GM19468 (cell line): ENCODE data around the gene SIT1.

Source experiments
- ATAC-seq: cut with Tn5 transposase; IDR thresholded peaks from one replicate; pipeline ENCODE4 v1.9.1; 2021; ENCODE audit warnings: mild to moderate bottlenecking, moderate library complexity, moderate number of reproducible peaks; ENCODE audit not compliant: unreplicated experiment; ENCODE audit errors: extremely low read depth

The SIT1 gene

DNA sequence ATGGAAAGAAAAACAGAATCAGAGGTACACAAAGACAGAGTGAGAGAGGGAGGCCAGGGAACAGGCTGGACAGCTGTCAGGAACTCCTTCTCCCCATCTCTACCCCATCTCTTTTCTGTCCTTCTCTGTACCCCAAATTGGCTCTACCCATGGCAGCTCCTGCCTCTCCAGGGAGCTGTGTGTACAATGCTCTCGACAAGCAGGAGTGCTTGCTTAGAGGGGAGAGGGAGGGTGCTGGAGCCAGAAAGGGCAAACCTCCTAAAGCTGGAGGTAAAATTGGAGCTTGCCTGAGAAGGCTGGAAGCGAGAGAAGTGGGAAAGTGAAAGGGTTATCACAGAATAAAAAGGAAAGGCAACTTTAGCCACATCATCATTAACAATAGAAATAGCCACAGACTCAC, 32.6 kb upstream of the SIT1 start:
- no peak for ATAC-seq

DNA sequence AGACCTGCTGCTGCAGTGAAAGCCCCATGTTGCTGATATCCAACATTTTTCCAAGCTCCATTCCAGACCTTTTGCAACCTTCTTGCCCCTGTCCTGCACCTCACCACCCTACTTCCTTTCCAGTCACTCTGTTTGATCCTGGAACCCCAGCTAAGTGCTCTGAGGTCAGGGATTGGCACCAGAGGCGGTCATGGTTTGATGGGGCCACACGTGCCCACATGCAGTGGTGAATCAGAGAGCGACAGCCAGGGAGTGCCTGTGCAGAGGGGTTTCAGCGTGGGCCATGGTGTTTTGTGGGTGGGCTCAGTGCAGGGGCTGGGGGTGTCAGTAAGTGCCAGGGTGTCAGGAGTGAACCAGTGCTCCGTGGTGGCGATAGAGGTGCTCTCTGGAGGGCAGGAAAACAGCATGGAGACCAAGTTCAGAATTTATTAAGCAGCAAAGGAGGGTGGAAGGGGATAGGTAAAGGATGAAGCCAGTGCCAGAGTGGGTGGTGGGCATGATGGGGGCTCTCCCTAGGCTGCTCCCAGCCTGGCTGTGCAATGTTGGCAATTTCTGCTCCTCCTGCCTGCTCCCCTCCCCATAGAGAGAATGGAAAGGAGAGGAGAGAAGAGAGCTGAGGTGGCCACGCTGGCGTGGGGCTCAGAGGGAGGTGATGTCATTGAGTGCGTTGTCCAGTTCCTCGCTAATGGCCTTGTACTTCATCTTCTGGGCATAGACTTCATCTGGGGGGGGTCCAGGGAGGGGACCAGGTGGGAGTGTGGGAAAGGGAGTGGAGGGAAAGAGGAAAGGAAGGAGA, 32.0 kb upstream of the SIT1 start:
- no peak for ATAC-seq

DNA sequence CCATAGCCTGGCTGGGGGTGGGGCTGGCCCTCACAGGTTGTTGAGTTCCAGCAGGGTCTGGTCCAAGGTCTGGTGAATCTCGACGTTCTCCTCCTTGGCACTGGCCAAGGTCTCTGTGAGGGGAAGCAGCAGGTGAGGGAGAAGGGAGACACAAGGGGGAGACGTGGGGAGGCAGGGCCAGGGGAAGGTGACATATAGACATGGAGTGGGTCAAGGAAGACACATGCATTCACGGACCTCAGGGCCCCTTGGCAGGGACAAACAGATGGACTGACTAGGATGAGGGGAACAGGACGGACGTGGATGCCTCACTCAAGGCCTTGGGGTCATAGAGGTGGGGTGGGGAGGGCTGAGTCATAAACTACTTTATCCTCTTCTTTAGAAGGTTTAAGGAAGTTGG, 31.3 kb upstream of the SIT1 start:
- no peak for ATAC-seq

DNA sequence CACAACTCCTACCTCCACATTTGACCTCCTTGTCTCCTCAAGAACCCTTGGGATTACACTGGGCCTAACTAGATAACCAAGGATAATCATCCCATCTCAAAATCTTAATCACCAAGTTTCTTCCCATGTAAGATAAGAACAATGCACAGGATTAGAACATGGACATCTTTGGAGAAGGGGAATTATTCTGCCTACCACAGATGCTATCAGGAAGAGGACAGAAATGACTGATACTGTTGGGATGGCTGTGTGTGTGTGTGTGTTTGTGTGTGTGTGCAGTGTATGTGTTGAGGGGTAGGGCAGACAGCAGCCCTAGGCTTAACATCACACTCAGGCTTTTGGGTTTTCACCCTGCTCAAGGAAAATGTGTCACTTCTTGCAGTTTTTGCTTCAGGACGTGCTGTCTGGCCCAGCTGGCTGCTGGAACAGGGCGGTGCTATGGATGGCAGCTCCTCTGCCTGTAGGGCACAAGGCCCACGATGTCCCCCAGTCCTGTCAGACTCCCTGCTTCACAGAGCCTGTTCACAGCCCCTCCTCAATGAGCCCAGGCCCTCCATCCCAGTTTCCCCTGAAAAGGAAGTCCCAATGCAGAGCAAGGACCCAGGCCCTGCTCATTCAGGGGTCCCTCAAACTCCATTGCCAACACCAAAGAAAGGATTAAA, 30.7 kb upstream of the SIT1 start:
- no peak for ATAC-seq

DNA sequence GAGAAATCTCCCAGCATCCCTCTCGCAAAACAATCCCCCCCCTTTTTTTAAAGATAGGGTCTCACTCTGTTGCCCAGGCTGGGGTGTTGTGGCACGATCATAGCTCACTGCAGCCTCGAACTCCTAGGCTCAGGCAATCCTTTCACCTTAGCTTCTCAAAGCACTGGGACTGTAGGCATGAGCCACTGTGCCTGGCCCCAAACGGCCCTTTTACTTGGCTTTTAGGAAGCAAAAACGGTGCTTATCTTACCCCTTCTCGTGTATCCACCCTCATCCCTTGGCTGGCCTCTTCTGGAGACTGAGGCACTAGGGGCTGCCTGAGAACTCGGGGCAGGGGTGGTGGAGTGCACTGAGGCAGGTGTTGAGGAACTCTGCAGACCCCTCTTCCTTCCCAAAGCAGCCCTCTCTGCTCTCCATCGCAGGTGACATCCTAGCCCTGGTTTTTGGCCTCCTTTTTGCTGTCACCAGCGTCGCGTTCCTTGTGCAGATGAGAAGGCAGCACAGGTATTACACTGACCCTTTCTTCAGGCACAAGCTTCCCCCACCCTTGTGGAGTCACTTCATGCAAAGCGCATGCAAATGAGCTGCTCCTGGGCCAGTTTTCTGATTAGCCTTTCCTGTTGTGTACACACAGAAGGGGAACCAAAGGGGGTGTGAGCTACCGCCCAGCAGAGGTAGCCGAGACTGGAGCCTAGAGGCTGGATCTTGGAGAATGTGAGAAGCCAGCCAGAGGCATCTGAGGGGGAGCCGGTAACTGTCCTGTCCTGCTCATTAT, 29.8 kb upstream of the SIT1 start:
- ATAC-seq, result no peak

DNA sequence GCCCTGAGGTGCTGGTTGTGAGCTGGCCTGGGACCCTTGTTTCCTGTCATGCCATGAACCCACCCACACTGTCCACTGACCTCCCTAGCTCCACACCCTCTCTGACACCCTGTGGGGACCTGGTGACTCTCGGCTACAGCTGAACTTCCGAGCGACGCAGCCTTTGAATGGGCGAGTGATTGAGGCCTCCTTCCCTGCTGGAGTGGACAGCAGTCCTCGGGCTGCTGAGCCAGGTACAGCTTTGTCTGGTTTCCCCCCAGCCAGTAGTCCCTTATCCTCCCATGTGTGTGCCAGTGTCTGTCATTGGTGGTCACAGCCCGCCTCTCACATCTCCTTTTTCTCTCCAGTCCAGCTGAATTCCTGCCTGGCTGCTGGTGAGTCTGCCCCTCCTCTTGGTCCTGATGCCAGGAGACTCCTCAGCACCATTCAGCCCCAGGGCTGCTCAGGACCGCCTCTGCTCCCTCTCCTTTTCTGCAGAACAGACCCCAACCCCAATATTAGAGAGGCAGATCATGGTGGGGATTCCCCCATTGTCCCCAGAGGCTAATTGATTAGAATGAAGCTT, 29.1 kb upstream of the SIT1 start:
- no peak for ATAC-seq

DNA sequence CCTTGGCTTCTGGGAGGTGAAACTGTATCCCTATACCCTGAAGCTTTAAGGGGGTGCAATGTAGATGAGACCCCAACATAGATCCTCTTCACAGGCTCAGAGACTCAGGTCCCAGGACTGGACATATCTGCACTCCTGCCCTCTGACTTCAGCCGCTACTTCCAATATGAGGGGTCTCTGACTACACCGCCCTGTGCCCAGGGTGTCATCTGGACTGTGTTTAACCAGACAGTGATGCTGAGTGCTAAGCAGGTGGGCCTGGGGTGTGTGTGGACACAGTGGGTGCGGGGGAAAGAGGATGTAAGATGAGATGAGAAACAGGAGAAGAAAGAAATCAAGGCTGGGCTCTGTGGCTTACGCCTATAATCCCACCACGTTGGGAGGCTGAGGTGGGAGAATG, 28.4 kb upstream of the SIT1 start:
- ATAC-seq, result no peak

DNA sequence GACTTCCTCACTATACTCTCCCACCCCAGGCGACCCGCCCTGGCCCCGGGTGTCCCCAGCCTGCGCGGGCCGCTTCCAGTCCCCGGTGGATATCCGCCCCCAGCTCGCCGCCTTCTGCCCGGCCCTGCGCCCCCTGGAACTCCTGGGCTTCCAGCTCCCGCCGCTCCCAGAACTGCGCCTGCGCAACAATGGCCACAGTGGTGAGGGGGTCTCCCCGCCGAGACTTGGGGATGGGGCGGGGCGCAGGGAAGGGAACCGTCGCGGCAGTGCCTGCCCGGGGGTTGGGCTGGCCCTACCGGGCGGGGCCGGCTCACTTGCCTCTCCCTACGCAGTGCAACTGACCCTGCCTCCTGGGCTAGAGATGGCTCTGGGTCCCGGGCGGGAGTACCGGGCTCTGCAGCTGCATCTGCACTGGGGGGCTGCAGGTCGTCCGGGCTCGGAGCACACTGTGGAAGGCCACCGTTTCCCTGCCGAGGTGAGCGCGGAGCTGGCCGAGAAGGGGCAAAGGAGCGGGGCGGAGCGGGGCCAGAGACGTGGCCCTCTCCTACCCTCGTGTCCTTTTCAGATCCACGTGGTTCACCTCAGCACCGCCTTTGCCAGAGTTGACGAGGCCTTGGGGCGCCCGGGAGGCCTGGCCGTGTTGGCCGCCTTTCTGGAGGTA, 25.1 kb upstream of the SIT1 start:
- no peak for ATAC-seq

DNA sequence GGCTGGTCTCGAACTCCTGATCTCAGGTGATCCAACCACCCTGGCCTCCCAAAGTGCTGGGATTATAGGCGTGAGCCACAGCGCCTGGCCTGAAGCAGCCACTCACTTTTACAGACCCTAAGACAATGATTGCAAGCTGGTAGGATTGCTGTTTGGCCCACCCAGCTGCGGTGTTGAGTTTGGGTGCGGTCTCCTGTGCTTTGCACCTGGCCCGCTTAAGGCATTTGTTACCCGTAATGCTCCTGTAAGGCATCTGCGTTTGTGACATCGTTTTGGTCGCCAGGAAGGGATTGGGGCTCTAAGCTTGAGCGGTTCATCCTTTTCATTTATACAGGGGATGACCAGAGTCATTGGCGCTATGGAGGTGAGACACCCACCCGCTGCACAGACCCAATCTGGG, 24.5 kb upstream of the SIT1 start:
- no peak for ATAC-seq

DNA sequence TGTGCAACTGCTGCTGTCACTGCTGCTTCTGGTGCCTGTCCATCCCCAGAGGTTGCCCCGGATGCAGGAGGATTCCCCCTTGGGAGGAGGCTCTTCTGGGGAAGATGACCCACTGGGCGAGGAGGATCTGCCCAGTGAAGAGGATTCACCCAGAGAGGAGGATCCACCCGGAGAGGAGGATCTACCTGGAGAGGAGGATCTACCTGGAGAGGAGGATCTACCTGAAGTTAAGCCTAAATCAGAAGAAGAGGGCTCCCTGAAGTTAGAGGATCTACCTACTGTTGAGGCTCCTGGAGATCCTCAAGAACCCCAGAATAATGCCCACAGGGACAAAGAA, 23.3 kb upstream of the SIT1 start:
- no peak for ATAC-seq

DNA sequence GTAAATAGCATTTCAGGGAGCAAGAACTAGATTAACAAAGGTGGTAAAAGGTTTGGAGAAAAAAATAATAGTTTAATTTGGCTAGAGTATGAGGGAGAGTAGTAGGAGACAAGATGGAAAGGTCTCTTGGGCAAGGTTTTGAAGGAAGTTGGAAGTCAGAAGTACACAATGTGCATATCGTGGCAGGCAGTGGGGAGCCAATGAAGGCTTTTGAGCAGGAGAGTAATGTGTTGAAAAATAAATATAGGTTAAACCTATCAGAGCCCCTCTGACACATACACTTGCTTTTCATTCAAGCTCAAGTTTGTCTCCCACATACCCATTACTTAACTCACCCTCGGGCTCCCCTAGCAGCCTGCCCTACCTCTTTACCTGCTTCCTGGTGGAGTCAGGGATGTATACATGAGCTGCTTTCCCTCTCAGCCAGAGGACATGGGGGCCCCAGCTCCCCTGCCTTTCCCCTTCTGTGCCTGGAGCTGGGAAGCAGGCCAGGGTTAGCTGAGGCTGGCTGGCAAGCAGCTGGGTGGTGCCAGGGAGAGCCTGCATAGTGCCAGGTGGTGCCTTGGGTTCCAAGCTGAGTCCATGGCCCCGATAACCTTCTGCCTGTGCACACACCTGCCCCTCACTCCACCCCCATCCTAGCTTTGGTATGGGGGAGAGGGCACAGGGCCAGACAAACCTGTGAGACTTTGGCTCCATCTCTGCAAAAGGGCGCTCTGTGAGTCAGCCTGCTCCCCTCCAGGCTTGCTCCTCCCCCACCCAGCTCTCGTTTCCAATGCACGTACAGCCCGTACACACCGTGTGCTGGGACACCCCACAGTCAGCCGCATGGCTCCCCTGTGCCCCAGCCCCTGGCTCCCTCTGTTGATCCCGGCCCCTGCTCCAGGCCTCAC, 22.6 kb upstream of the SIT1 start, which contains the start of gene CA9:
Gene CA9 (plus strand): TSS at position 797 of the 893 bp plus-strand sequence. CDS start 32 bp downstream, at position 829.
- no peak for ATAC-seq

DNA sequence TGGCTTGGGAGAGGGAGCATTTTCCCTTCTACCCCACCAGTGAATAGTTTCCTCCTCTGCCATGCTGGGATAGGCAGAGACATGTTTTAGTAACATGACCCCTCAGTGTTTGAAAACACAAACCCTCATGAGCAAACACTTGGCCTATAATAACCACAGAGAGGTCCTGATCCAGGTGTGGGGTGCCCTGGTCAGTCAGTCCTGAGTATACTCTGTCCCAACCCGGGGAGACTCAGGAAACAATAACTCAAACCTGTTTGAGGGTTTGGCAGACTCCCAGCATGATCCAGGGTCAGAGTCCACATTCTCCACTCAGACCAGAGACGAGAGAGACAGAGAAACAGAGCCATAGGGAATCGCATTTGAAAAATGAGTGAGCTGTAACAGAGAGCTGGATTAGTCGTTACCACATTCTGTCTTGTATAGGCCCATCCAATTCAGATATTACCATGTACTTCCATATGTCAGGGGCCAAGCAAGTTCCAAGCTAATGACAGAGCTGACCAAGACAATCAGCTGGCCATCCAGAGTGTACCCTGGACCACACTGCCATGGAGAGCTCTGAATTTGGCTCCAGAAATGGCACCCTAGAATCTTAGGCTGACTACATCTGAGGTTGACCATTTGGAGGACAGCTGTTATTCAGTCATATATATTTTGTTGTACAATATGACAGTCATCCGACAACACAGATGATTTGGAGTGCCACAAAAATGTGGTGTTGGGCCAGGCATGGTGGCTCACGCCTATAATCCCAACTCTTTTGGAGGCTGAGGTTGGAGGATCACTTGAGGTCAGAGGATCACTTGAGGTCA, 18.8 kb upstream of the SIT1 start:
- no peak for ATAC-seq

DNA sequence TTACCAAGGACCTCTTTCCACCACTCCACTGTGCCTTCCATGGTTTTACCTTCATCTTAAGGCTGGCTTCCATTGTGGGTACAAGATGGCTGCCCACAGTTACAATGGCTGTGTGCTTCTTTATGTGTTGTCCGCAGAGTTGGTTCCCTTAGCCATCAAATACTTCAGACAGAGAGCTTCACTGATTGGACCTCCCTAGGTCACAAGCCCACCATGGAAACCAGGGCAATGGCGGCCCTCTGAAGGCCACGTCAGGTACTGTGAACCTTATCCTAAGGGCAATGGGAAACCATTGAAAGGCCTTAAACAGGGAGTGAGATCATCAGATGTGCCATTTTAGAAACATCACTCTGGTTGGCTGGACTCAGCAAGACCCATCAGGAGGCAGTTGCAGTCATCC, 17.2 kb upstream of the SIT1 start:
- no peak for ATAC-seq

DNA sequence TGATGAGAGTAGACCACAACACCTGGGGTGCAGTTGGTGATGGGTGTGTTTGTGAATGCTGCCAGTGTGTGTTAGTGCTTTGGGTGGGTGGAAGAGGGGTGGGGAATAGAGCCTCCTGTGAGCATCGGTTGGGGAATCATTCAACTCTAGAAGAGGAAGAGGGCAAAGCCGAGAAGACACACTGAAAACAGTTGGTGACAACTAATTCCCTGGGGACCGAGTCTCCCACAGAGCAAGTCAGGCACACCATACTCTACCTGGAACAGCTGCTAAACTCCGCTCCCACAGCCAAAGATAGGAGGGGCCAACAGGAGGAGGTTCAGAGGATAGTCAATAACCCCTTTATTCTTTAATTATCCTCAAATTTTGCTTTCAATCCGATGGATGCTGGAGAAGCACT, 15.8 kb upstream of the SIT1 start:
- no peak for ATAC-seq

DNA sequence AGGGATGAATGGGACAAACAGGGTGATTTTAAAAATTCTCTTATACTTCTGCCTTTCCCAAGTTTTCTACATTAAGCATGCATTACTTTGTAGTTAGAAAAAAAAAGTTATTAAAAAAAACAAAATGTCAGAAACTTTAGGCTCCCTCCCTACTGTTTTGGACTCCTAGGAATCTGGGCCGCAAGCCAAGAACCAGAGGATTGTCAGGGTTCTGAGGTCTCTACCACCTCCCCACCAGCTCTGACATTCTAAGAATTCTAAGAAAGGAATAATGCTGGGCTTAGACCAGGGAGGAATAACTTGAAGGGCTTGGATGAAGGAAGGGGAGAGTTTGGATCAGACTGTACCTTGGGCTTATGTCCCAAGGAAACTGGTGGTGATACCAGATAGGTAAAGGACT, 15.3 kb upstream of the SIT1 start:
- ATAC-seq, result no peak

DNA sequence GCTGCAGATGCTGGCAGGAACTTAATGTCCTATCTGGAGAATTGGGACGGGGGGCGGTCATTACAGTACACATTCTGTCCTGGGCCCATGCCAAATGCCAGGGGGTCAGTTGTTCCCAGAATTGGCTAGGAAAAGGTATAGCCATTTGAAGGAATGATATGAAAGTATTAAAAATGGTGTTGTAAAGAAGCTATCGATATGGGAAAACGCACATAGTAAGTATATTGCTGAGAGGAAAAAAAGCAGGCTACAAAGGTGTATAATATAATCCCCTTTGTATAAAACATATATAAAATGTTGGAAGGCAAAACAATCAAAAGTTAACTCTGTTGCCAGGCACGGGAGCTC, 14.7 kb upstream of the SIT1 start:
- ATAC-seq, result no peak

DNA sequence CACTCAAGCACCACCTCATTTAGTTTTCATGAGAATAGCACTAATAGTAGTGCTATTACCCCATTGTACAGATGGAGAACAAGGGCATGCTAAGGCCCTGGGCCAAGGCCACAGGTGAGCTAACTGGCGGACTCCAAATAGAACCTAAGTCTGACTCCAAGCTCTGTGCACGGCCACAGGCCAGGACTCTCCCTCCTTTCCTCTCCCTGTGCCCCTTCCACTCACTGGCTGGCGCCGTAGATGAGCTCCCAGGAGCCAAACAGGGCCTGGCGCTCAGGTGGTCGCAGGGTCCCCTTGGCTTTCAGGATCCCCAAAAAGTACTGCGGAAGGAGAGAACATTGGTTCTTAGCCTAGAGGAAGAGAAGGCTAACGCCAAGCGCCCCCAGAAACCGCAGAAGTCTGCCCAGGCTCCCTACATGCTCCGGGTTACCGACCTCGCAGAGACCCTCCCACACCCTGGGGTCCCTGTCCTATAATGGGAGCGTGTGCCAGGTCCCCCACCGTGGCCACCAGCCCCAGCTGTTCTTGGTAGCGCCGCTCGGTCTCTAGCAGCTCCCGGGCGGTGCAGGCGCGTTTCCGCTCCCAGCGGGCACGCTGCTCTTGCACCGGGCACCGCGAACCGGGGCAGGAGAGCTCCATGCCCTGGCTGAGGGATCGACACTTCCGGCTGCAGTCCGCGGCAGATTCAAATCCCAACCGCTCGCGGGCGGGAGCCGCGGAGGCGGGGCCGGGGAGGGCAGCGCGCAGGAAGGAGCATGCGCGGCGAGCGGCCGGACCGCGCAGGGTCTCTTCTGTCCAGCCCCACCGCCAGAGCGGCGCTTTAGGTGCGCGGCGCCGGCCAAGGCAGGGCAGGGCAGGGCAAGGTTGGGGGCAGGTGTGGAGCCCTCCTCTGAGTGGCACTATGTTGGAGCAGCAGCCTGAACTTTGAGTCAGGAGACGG, 14.1 kb upstream of the SIT1 start, which contains the start of gene ARHGEF39:
Gene ARHGEF39 (minus strand): TSS at position 665 of the 940 bp plus-strand sequence. CDS start 26 bp downstream, at position 639.
- peak; percentile 66 for ATAC-seq
